HepG2 (cell line): Measurements from ENCODE around the gene GAS2L2. TPM values are rescaled to one million over a fixed set of nuclear protein-coding genes. Genes with fewer than 3 reads are reported as not detected.

Experiments
- BRCA1 ChIP-seq: sonication (generic); formaldehyde crosslinking; IDR thresholded peaks from 2 replicates; pipeline ENCODE4 v1.4.0; 2020; ENCODE audit warnings: missing genetic modification reagents
- CREB3 ChIP-seq: sonication (generic); formaldehyde crosslinking; IDR thresholded peaks from 2 replicates; pipeline ENCODE4 v1.5.0; 2020; ENCODE audit warnings: missing genetic modification reagents
- IRX3 ChIP-seq: sonication (generic); formaldehyde crosslinking; IDR thresholded peaks from 2 replicates; pipeline ENCODE4 v1.8.1; 2023; ENCODE audit warnings: mild to moderate bottlenecking, low read depth, missing genetic modification reagents, borderline replicate concordance
- KLF13 ChIP-seq: sonication (generic); formaldehyde crosslinking; IDR thresholded peaks from 2 replicates; pipeline ENCODE4 v1.4.0; 2020; ENCODE audit warnings: mild to moderate bottlenecking, missing genetic modification reagents
- MAF1 ChIP-seq: sonication (generic); formaldehyde crosslinking; IDR thresholded peaks from 2 replicates; pipeline ENCODE4 v1.5.0; 2020; ENCODE audit warnings: missing genetic modification reagents, borderline replicate concordance
- SRSF4 ChIP-seq: fragments of 200-400 bp; formaldehyde crosslinking; IDR thresholded peaks from one replicate; pipeline ENCODE4 v1.6.1; 2018; ENCODE audit warnings: mild to moderate bottlenecking, low read depth, low read length, moderate library complexity; ENCODE audit not compliant: poor library complexity, severe bottlenecking
- TP53 ChIP-seq: sonication (generic); formaldehyde crosslinking; conservative IDR thresholded peaks from 2 replicates; pipeline ENCODE4 v1.4.0; 2020; ENCODE audit warnings: missing genetic modification reagents
- ZBTB33 ChIP-seq: sonication (generic); formaldehyde crosslinking; IDR thresholded peaks from 2 replicates; pipeline ENCODE4 v1.4.0; 2020; ENCODE audit warnings: missing genetic modification reagents
- ZIK1 ChIP-seq: sonication (generic); formaldehyde crosslinking; IDR thresholded peaks from 2 replicates; pipeline ENCODE4 v1.5.0; 2020; ENCODE audit warnings: mild to moderate bottlenecking, low read depth, missing genetic modification reagents, borderline replicate concordance
- ZMAT3 ChIP-seq: sonication (generic); formaldehyde crosslinking; conservative IDR thresholded peaks from 2 replicates; pipeline ENCODE4 v1.7.0; 2021; ENCODE audit warnings: missing genetic modification reagents
- ZNF484 ChIP-seq: sonication (generic); formaldehyde crosslinking; IDR thresholded peaks from 2 replicates; pipeline ENCODE4 v1.5.1; 2020; ENCODE audit warnings: mild to moderate bottlenecking, low read depth, missing genetic modification reagents, borderline replicate concordance
- ZNF615 ChIP-seq: sonication (generic); formaldehyde crosslinking; IDR thresholded peaks from 2 replicates; pipeline ENCODE4 v1.5.0; 2020; ENCODE audit warnings: mild to moderate bottlenecking, missing genetic modification reagents, borderline replicate concordance
- ZNF619 ChIP-seq: sonication (generic); formaldehyde crosslinking; IDR thresholded peaks from 2 replicates; pipeline ENCODE4 v1.4.0; 2020; ENCODE audit warnings: mild to moderate bottlenecking, missing genetic modification reagents
- ZNF646 ChIP-seq: sonication (generic); formaldehyde crosslinking; IDR thresholded peaks from 2 replicates; pipeline ENCODE4 v1.9.0; 2021; ENCODE audit warnings: mild to moderate bottlenecking, missing genetic modification reagents
- ZNF788 ChIP-seq: sonication (generic); formaldehyde crosslinking; IDR thresholded peaks from 2 replicates; pipeline ENCODE4 v1.5.0; 2020; ENCODE audit warnings: mild to moderate bottlenecking, missing genetic modification reagents, borderline replicate concordance
- polyA plus RNA-seq, 8 experiments: library from polyadenylated mRNA; depleted of rRNA in 3 of 8; stranded (reverse) in 7 of 8; unstranded in 1 of 8; fragments of >200 nt; fragmentation: Illumina TruSeq in 4 of 8; extraction: Trizol in 4 of 8; gene quantifications; 2 replicates each; pipeline versions ENCODE4 v1.2.1 to v1.2.3, GENCODE V29; 2011 to 2016; ENCODE audit warnings: low read depth in 4 of 8, missing spikeins in 1 of 8, mixed read lengths in 1 of 8; ENCODE audit not compliant: insufficient read depth in 1 of 8
- total RNA-seq, 5 experiments: library from RNA; depleted of rRNA; stranded (reverse); fragments of >200 nt; fragmentation: Illumina TruSeq; extraction: Trizol; gene quantifications; 2 replicates each; pipeline ENCODE4 v1.2.3, GENCODE V29; 2016; ENCODE audit warnings: low read depth in 1 of 5
- TF ChIP-seq, protein P1 (sequence below): sonication (generic); formaldehyde crosslinking; conservative IDR thresholded peaks from 2 replicates; pipeline ENCODE4 v1.4.0; 2020; ENCODE audit warnings: missing genetic modification reagents

The GAS2L2 gene
- total and polyA plus RNA-seq, 2 of the 13 experiments (the other 11 are each of a cell fraction or from before 2014, with no cell fraction given), result not detected

- TF ChIP-seq KLF13, result no peak
- 0 out of 2 replicates have a peak, but pooled peaks have one; percentile 69 for TF ChIP-seq ZNF619 (CRISPR knock-in tag)
- TF ChIP-seq ZNF646, result no peak
- TF ChIP-seq MAF1 (CRISPR knock-in tag), result peak; percentile 22; the same call in 1 of the 2 replicates
- TF ChIP-seq SRSF4, result no peak
- TF ChIP-seq ZNF615 (CRISPR knock-in tag), result no peak
- no peak for TF ChIP-seq ZBTB33
- TF ChIP-seq, protein P1, sequence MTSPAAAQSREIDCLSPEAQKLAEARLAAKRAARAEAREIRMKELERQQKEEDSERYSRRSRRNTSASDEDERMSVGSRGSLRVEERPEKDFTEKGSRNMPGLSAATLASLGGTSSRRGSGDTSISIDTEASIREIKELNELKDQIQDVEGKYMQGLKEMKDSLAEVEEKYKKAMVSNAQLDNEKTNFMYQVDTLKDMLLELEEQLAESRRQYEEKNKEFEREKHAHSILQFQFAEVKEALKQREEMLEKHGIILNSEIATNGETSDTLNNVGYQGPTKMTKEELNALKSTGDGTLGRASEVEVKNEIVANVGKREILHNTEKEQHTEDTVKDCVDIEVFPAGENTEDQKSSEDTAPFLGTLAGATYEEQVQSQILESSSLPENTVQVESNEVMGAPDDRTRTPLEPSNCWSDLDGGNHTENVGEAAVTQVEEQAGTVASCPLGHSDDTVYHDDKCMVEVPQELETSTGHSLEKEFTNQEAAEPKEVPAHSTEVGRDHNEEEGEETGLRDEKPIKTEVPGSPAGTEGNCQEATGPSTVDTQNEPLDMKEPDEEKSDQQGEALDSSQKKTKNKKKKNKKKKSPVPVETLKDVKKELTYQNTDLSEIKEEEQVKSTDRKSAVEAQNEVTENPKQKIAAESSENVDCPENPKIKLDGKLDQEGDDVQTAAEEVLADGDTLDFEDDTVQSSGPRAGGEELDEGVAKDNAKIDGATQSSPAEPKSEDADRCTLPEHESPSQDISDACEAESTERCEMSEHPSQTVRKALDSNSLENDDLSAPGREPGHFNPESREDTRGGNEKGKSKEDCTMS, result no peak
- peak; percentile 53; the same call in 1 of the 2 replicates for TF ChIP-seq IRX3
- TF ChIP-seq ZNF484 (CRISPR knock-in tag), result no peak
- TF ChIP-seq TP53 (CRISPR knock-in tag), result no peak; the same call in 1 of the 2 replicates
- TF ChIP-seq ZNF788, result peak; percentile 83; the same call in 1 of the 2 replicates
- peak; percentile 80 for TF ChIP-seq ZMAT3 (CRISPR knock-in tag)
- peak; percentile 93 for TF ChIP-seq CREB3 (CRISPR knock-in tag)
- no peak for TF ChIP-seq BRCA1 (CRISPR knock-in tag)
- peak; percentile 71; the same call in 1 of the 2 replicates for TF ChIP-seq ZIK1 (CRISPR knock-in tag)
Measured at GRCh38 chr17:35764123-35764991, 11.3 kb upstream of the GAS2L2 start (continued).
